ENCODE results near the gene BAIAP2. TPM values are rescaled to one million over a fixed set of nuclear protein-coding genes. Genes with fewer than 3 reads are reported as not detected.
"Not testable (repeated sequence)": the region's sequence is repeated elsewhere in the genome, so short reads cannot be mapped to it uniquely, and the experiment has no call there.

The BAIAP2 gene
- total RNA-seq, 2 donors from 2014 or later: 14.7 to 22.7 TPM

DNA sequence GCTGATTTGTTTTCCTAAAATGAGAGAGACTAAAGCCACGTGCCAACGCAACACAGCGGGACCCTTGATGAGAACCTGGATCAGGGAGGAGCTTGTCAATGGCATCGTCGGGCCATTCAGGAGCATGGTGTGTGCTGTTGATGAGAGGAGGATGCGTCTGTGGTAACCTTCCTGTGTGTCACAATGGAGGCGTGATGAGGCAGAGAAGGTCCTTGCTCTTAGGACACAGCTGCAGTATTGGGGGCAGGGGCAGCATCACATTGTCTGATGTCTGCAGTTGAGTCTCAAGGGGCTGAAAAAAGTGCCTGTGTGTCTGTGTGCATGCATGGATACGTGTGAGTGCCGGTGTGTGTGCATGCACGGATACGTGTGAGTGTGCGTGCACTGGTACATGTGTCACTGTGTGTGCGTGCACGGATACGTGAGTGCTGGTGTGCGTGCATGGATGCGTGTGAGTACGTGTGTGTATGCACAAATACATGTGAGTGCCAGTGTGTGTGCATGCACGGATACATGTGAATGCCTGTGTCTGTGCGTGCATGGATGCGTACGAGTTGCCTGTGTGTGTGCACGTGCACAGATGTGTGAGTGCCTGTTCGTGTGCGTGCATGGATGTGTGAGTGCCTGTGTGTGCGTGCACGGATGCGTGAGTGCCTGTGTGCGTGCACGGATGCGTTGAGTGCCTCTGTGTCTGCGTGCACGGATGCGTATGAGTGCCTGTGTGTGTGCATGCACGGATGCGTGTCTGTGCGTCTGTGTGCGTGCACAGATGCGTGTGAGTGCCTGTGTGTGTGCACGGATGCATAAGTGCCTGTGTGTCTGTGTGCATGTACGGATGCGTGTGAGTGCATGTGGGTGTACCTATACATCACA lies 39.3 kb downstream of the BAIAP2 start:
- no peaks in the 10 kb centered on the region for H3K9me3 ChIP-seq
- intact Hi-C loops (cut with DNase I): no loop called here
- H3K4me1 ChIP-seq: no peaks in the 10 kb centered on the region
- no peak overlapping the region for H3K27ac ChIP-seq
- H3K27me3 ChIP-seq: no peaks in the 10 kb centered on the region
- DNase-seq: no peak
- TF ChIP-seq CTCF (IDR thresholded peaks at IDR 0.05): no peak
- H3K9ac ChIP-seq (ENCODE audit: low read depth in 2 of 2, low read length in 2 of 2): no peak overlapping the region
- no peak overlapping the region for H3K4me3 ChIP-seq
- no peaks in the 10 kb centered on the region for H3K36me3 ChIP-seq

- no peaks in the 10 kb centered on the region for H3K9me3 ChIP-seq
- no peaks in the 10 kb centered on the region for H3K4me1 ChIP-seq
- intact Hi-C loops (cut with DNase I): no loop called here
- H3K4me3 ChIP-seq: no peak overlapping the region
- no peak overlapping the region for H3K27ac ChIP-seq
- H3K36me3 ChIP-seq: no peaks in the 10 kb centered on the region
- no peak overlapping the region for H3K9ac ChIP-seq (ENCODE audit: low read depth in 2 of 2, low read length in 2 of 2)
- no peak for TF ChIP-seq CTCF (IDR thresholded peaks at IDR 0.05)
- H3K27me3 ChIP-seq: no peaks in the 10 kb centered on the region
- DNase-seq: no peak
These were observed 39.9 kb downstream of the BAIAP2 start for GRCh38 chr17:81074875-81075274.

- H3K9ac ChIP-seq (ENCODE audit: low read depth in 2 of 2, low read length in 2 of 2): no peak overlapping the region
- no peaks in the 10 kb centered on the region for H3K36me3 ChIP-seq
- no peaks in the 10 kb centered on the region for H3K9me3 ChIP-seq
- intact Hi-C loops (cut with DNase I): no loop called here
- no peak for TF ChIP-seq CTCF (IDR thresholded peaks at IDR 0.05)
- no peak overlapping the region for H3K4me3 ChIP-seq
- H3K27me3 ChIP-seq: no peaks in the 10 kb centered on the region
- no peak overlapping the region for H3K27ac ChIP-seq
- no peak for DNase-seq
- no peaks in the 10 kb centered on the region for H3K4me1 ChIP-seq
These were observed 40.4 kb downstream of the BAIAP2 start for GRCh38 chr17:81075307-81075706.

DNA sequence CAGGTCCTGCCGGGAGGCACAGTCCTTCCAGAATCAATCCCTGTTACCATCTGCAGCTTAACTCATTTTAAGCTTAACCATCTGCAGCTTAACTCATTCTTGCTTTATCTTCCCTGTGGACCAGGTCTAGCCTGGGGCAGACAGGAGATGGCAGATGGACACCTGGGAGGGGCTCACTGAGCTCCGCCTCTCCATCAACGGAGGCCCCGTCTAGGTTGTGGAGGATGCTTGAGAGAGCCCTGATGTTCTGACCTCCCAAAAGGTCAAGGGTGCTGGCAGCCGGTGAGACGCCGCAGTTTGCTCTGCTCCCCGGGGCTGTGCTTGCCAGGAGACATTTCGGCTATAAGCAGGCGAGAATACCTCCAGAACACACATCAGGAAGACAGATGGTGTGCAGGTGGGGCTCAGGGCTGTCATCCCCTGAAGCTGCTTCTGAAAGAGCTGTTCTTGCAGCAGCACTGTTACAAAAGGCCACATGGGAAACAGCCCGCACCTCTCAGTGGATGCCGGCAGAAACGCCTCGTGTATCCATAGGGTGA lies 41.3 kb downstream of the BAIAP2 start:
- Histone ChIP-seq H3K9ac (ENCODE audit: low read depth in 2 of 2, low read length in 2 of 2) (no peak overlapping the region), H3K36me3 (no peaks in the 10 kb centered on the region), H3K27ac (no peak overlapping the region), H3K4me3 (no peak overlapping the region), H3K27me3 (no peaks in the 10 kb centered on the region), H3K9me3 (no peaks in the 10 kb centered on the region), H3K4me1 (no peaks in the 10 kb centered on the region)
- intact Hi-C loops (cut with DNase I): no loop called here
- TF ChIP-seq CTCF (IDR thresholded peaks at IDR 0.05): no peak
- DNase-seq: no peak

DNA sequence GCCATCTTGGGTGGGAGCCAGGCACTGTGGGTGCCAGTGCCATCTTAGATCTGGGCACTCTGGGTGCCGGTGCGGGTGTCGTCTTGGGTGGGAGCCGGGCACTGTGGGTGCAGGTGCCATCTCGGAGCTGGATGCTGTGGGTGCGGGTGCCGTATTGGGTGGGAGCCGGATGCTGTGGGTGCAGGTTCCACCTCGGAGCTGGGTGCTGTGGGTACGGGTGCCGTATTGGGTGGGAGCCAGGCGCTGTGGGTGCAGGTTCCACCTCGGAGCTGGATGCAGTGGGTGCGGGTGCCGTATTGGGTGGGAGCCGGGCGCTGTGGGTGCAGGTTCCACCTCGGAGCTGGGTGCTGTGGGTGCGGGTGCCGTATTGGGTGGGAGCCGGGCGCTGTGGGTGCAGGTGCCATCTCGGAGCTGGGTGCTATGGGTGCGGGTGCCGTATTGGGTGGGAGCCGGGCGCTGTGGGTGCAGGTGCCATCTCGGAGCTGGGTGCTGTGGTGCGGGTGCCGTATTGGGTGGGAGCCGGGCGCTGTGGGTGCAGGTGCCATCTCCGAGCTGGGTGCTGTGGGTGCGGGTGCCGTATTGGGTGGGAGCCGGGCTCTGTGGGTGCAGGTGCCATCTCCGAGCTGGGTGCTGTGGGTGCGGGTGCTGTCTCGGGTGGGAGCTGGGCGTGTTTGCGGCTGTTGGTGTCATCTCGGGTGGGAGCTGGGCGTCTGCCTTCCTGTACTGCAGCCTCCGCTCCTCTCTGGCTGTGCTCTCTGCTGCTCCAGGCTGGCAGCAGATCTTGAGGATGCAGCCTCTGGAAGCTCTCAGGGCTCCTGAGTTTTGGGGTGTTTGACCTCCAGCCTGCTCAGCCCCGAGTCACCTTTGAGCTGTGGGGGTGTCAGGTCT lies 43.3 kb downstream of the BAIAP2 start:
- DNase-seq; H3K9me3 ChIP-seq; H3K27me3 ChIP-seq; H3K36me3 ChIP-seq; intact Hi-C loops (cut with DNase I); H3K9ac ChIP-seq (ENCODE audit: low read depth in 2 of 2, low read length in 2 of 2); H3K4me3 ChIP-seq; H3K4me1 ChIP-seq; H3K27ac ChIP-seq: not testable (repeated sequence)
